H9 (cell line): ENCODE data around the gene CCDC159. TPM values are rescaled to one million over a fixed set of nuclear protein-coding genes. Genes with fewer than 3 reads are reported as not detected.

ENCODE experiments used
- DNase-seq: peaks from one replicate; pipeline ENCODE4 v3.0.0-alpha.2; 2017
- H2AFZ ChIP-seq: one replicate; pipeline ENCODE4 v1.6.1; 2013; ENCODE audit warnings: mild to moderate bottlenecking, low read length, control low read depth, moderate library complexity
- H2AK5ac ChIP-seq: 2 replicates; pipeline ENCODE4 v1.6.1; 2013; ENCODE audit warnings: low read length, control low read depth, mixed read lengths; ENCODE audit not compliant: insufficient read length
- H2BK120ac ChIP-seq: one replicate; pipeline ENCODE4 v1.6.1; 2013; ENCODE audit warnings: low read depth, mild to moderate bottlenecking, low read length, control low read depth, inconsistent platforms; ENCODE audit not compliant: poor library complexity, severe bottlenecking
- H2BK12ac ChIP-seq: 2 replicates; pipeline ENCODE4 v1.6.1; 2013; ENCODE audit warnings: low read length, control low read depth, mixed read lengths, low read depth; ENCODE audit not compliant: insufficient read length
- H2BK15ac ChIP-seq: 2 replicates; pipeline ENCODE4 v1.6.1; 2013; ENCODE audit warnings: low read depth, low read length, control low read depth
- H2BK20ac ChIP-seq: one replicate; pipeline ENCODE4 v1.6.1; 2013; ENCODE audit warnings: low read depth, mild to moderate bottlenecking, low read length, control low read depth, inconsistent platforms; ENCODE audit not compliant: poor library complexity, severe bottlenecking
- H2BK5ac ChIP-seq: 2 replicates; pipeline ENCODE4 v1.6.1; 2013; ENCODE audit warnings: low read length, control low read depth, mixed read lengths; ENCODE audit not compliant: insufficient read length
- H3K14ac ChIP-seq: 2 replicates; pipeline ENCODE4 v1.6.1; 2013; ENCODE audit warnings: low read length, control low read depth; ENCODE audit not compliant: insufficient read depth
- H3K18ac ChIP-seq: 2 replicates; pipeline ENCODE4 v1.6.1; 2013; ENCODE audit warnings: low read depth, mild to moderate bottlenecking, mixed read lengths, low read length, control low read depth; ENCODE audit not compliant: insufficient read length
- H3K23ac ChIP-seq: 2 replicates; pipeline ENCODE4 v1.6.1; 2013; ENCODE audit warnings: low read length, control low read depth, mixed read lengths, low read depth; ENCODE audit not compliant: insufficient read length
- H3K23me2 ChIP-seq: 2 replicates; pipeline ENCODE4 v1.6.1; 2013; ENCODE audit warnings: low read depth, mild to moderate bottlenecking, mixed read lengths, low read length, control low read depth; ENCODE audit not compliant: insufficient read length, poor library complexity, severe bottlenecking
- H3K27ac ChIP-seq: 2 replicates; pipeline ENCODE4 v1.5.1; 2013; ENCODE audit warnings: low read length, control low read depth, mixed read lengths, low read depth; ENCODE audit not compliant: insufficient read length
- H3K27me3 ChIP-seq: 2 replicates; pipeline ENCODE4 v1.6.1; 2013; ENCODE audit warnings: low read length, control low read depth, inconsistent platforms; ENCODE audit not compliant: insufficient read depth
- H3K4ac ChIP-seq: 2 replicates; pipeline ENCODE4 v1.6.1; 2013; ENCODE audit warnings: low read depth, mild to moderate bottlenecking, control low read depth, inconsistent platforms, low read length, moderate library complexity
- H3K4me1 ChIP-seq: 2 replicates; pipeline ENCODE4 v1.6.1; 2013; ENCODE audit warnings: low read length, control low read depth, inconsistent platforms; ENCODE audit not compliant: insufficient read depth
- H3K4me2 ChIP-seq: 2 replicates; pipeline ENCODE4 v1.6.1; 2013; ENCODE audit warnings: low read length, control low read depth, mixed read lengths; ENCODE audit not compliant: insufficient read length, insufficient read depth
- H3K56ac ChIP-seq: 2 replicates; pipeline ENCODE4 v1.6.1; 2013; ENCODE audit warnings: low read depth, mild to moderate bottlenecking, mixed read lengths, low read length, control low read depth; ENCODE audit not compliant: insufficient read length
- H3K79me1 ChIP-seq: 2 replicates; pipeline ENCODE4 v1.6.1; 2013; ENCODE audit warnings: low read depth, mild to moderate bottlenecking, moderate library complexity, low read length, control low read depth, inconsistent platforms; ENCODE audit not compliant: insufficient read depth, poor library complexity, severe bottlenecking
- H3K79me2 ChIP-seq: 2 replicates; pipeline ENCODE4 v1.6.1; 2013; ENCODE audit warnings: low read length, control low read depth, inconsistent platforms; ENCODE audit not compliant: insufficient read depth
- H3K9ac ChIP-seq: 2 replicates; pipeline ENCODE4 v1.6.1; 2013; ENCODE audit warnings: low read length, control low read depth, mixed read lengths; ENCODE audit not compliant: insufficient read length; ENCODE audit errors: extremely low read depth
- H3K9me3 ChIP-seq: one replicate; pipeline ENCODE4 v1.6.1; 2013; ENCODE audit warnings: low read depth, low read length, inconsistent platforms; ENCODE audit not compliant: control insufficient read depth
- H3T11ph ChIP-seq: one replicate; pipeline ENCODE4 v1.6.1; 2013; ENCODE audit warnings: mild to moderate bottlenecking, low read length, control low read depth, inconsistent platforms
- H4K20me1 ChIP-seq: one replicate; pipeline ENCODE4 v1.6.1; 2013; ENCODE audit not compliant: control insufficient read depth, insufficient read length, insufficient read depth
- H4K5ac ChIP-seq: 2 replicates; pipeline ENCODE4 v1.6.1; 2013; ENCODE audit warnings: low read depth, mild to moderate bottlenecking, mixed read lengths, low read length, control low read depth; ENCODE audit not compliant: insufficient read length
- H4K8ac ChIP-seq: replicated peaks from 2 replicates; pipeline ENCODE4 v1.6.1; 2013; ENCODE audit warnings: low read length, control low read depth, mixed read lengths, low read depth; ENCODE audit not compliant: insufficient read length
- H4K91ac ChIP-seq: 2 replicates; pipeline ENCODE4 v1.6.1; 2013; ENCODE audit warnings: low read depth, mild to moderate bottlenecking, moderate library complexity, mixed read lengths, low read length, control low read depth; ENCODE audit not compliant: insufficient read length
- H3K27ac Mint-ChIP-seq, 3 experiments: 2 replicates in 2 of 3; 3 replicates in 1 of 3; pipeline ENCODE4 v1.8.0; 2020 to 2021; ENCODE audit warnings: mixed read lengths in 3 of 3, mild to moderate bottlenecking in 1 of 3, moderate library complexity in 1 of 3
- H3K27me3 Mint-ChIP-seq: 2 replicates; pipeline ENCODE4 v1.8.0; 2021; ENCODE audit warnings: low read depth, mild to moderate bottlenecking, moderate library complexity, mixed read lengths
- H3K36me3 Mint-ChIP-seq, 3 experiments: 2 replicates in 2 of 3; 3 replicates in 1 of 3; pipeline ENCODE4 v1.8.0; 2020 to 2021; ENCODE audit warnings: low read depth in 3 of 3, mixed read lengths in 3 of 3; ENCODE audit not compliant: insufficient read depth in 1 of 3
- H3K4me1 Mint-ChIP-seq, 2 experiments: 2 replicates each; pipeline ENCODE4 v1.8.0; 2020; ENCODE audit warnings: mixed read lengths in 2 of 2
- H3K4me3 Mint-ChIP-seq, 2 experiments: 2 replicates in 1 of 2; 3 replicates in 1 of 2; pipeline ENCODE4 v1.8.0; 2020 to 2021; ENCODE audit warnings: mild to moderate bottlenecking in 2 of 2, mixed read lengths in 2 of 2, moderate library complexity in 1 of 2
- H3K9me3 Mint-ChIP-seq, 2 experiments: 2 replicates in 1 of 2; 3 replicates in 1 of 2; pipeline ENCODE4 v1.8.0; 2020; ENCODE audit warnings: mild to moderate bottlenecking in 2 of 2, mixed read lengths in 2 of 2, moderate library complexity in 1 of 2
- WGBS: extraction: QIAGEN DNeasy Blood & Tissue Kit; methylation state at CpG from one replicate; pipeline ENCODE4 v1.1.7; 2013; ENCODE audit warnings: missing lambda C conversion rate, low lambda C conversion rate, mixed read lengths; ENCODE audit not compliant: insufficient read length; ENCODE audit errors: extremely low coverage; 5-methylcytosine and 5-hydroxymethylcytosine counted together
- total RNA-seq: library from RNA; stranded (reverse); gene quantifications from 2 replicates; pipeline ENCODE4 v1.2.1, GENCODE V29; 2021
- TF ChIP-seq, protein P1 (sequence below): fragments of 200-600 bp; sonication (generic); conservative IDR thresholded peaks from 3 replicates; pipeline ENCODE4 v1.8.0; 2021; ENCODE audit warnings: antibody characterized with exemption, mild to moderate bottlenecking

CCDC159 gene
- total RNA-seq, 1 experiment from 2014 or later: 5.7 TPM

DNA sequence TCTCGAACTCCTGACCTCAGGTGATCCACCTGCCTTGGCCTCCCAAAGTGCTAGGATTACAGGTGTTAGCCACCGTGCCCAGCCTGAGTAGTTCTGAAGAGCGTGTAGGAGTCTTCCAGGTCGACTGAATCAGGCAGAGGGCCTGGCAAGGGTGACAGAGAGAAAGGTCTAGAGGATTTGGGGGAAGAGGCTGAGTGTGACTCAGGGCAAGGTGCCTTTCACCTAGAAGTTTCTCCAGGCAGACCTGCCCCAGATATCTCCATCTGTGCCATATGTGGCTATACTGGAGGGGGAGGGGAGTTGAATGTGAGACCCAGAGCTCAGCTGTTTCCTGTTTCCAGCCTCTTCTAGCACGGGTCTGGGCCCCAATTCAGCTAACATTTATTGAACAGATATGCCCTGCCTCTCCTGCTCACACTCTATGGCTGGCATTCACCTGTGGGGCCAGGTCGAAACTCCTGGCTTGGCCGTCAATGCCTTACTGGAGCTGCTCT lies 1.3 kb downstream of the CCDC159 start:
- Histone ChIP-seq H3K4me1 (no peaks in the 10 kb centered on the region; the same call in 1 of the 2 replicates), H3K23ac (no peak overlapping the region), H2BK15ac (no peak overlapping the region), H2BK120ac (no peak overlapping the region), H3K23me2 (peaks cover 8% of the 10 kb centered on the region), H3T11ph (no peak overlapping the region), H3K4ac (no peak overlapping the region), H2BK20ac (no peak overlapping the region), H3K27ac (no peak overlapping the region), H4K8ac (no peak overlapping the region), H2AK5ac (no peak overlapping the region), H2AFZ (no peak overlapping the region), H4K20me1 (no peaks in the 10 kb centered on the region), H3K27me3 (no peaks in the 10 kb centered on the region), H3K18ac (no peak overlapping the region), H3K9ac (no peak overlapping the region), H3K56ac (no peak overlapping the region), H3K4me2 (no peak overlapping the region), H3K79me1 (no peaks in the 10 kb centered on the region), H4K5ac (no peak overlapping the region), H2BK12ac (no peak overlapping the region), H3K9me3 (no peaks in the 10 kb centered on the region), H3K14ac (no peak overlapping the region; the same call in 1 of the 2 replicates), H4K91ac (no peak overlapping the region), H3K79me2 (no peaks in the 10 kb centered on the region), H2BK5ac (no peak overlapping the region)
- Mint-ChIP-seq H3K4me1 (peaks cover 19 to 22% of the 10 kb centered on the region in 2 experiments), H3K36me3 (peaks cover 0 to 9% (median 3%) of the 10 kb centered on the region in 3 experiments; a peak in 5 of 7 replicates), H3K4me3 (peak overlapping the region in 1 of 2 experiments; percentile 94; a peak in 3 of 5 replicates), H3K27me3 (peaks cover 13% of the 10 kb centered on the region), H3K9me3 (peaks cover 3 to 7% of the 10 kb centered on the region in 2 experiments; a peak in 3 of 5 replicates), H3K27ac (no peak overlapping the region)
- TF ChIP-seq, protein P1, sequence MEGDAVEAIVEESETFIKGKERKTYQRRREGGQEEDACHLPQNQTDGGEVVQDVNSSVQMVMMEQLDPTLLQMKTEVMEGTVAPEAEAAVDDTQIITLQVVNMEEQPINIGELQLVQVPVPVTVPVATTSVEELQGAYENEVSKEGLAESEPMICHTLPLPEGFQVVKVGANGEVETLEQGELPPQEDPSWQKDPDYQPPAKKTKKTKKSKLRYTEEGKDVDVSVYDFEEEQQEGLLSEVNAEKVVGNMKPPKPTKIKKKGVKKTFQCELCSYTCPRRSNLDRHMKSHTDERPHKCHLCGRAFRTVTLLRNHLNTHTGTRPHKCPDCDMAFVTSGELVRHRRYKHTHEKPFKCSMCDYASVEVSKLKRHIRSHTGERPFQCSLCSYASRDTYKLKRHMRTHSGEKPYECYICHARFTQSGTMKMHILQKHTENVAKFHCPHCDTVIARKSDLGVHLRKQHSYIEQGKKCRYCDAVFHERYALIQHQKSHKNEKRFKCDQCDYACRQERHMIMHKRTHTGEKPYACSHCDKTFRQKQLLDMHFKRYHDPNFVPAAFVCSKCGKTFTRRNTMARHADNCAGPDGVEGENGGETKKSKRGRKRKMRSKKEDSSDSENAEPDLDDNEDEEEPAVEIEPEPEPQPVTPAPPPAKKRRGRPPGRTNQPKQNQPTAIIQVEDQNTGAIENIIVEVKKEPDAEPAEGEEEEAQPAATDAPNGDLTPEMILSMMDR: no peak
- no peak for DNase-seq
- no CpG with 5 or more reads among the region's 7 CpGs for WGBS
